CD4-positive, CD25-positive, alpha-beta regulatory T cell (primary cell): ENCODE results near the gene UCN2. TPM values are rescaled to one million over a fixed set of nuclear protein-coding genes. Genes with fewer than 3 reads are reported as not detected.

Experiments used
- ATAC-seq, 2 donors: fragments of 150-1000 bp; cut with Tn5 transposase; one replicate each; pipeline ENCODE4 v1.10.0; 2021; ENCODE audit warnings: low read depth in 2 of 2, moderate number of reproducible peaks in 2 of 2, moderate library complexity in 1 of 2
- DNase-seq, 3 donors: peaks; one replicate each; pipeline versions ENCODE4 v3.0.0 to v3.0.0-alpha.2; 2012 to 2022; ENCODE audit warnings: mixed read lengths in 1 of 3
- H3K27ac ChIP-seq: one replicate; pipeline ENCODE4 v1.7.0; 2013; ENCODE audit warnings: mild to moderate bottlenecking, low read length; ENCODE audit not compliant: insufficient read depth, poor library complexity, severe bottlenecking
- H3K27me3 ChIP-seq: one replicate; pipeline ENCODE4 v1.7.0; 2013; ENCODE audit warnings: low read length; ENCODE audit not compliant: control insufficient read depth, insufficient read depth
- H3K36me3 ChIP-seq: one replicate; pipeline ENCODE4 v1.7.0; 2013; ENCODE audit warnings: mild to moderate bottlenecking, low read length, moderate library complexity; ENCODE audit not compliant: control insufficient read depth, insufficient read depth
- H3K4me1 ChIP-seq: 2 replicates; pipeline ENCODE4 v1.7.0; 2013; ENCODE audit warnings: mild to moderate bottlenecking, low read length; ENCODE audit not compliant: insufficient read depth, control insufficient read depth, poor library complexity, severe bottlenecking
- H3K4me3 ChIP-seq: one replicate; pipeline ENCODE4 v1.7.0; 2013; ENCODE audit warnings: low read depth, mild to moderate bottlenecking, low read length, moderate library complexity
- H3K9me3 ChIP-seq, 2 experiments: 1 replicate in 1 of 2; 2 replicates in 1 of 2; pipeline ENCODE4 v1.7.0; 2013; ENCODE audit warnings: low read length in 2 of 2, mild to moderate bottlenecking in 1 of 2, moderate library complexity in 1 of 2; ENCODE audit not compliant: control insufficient read depth in 2 of 2
- H3K27ac Mint-ChIP-seq, 3 donors: one replicate each; pipeline ENCODE4 v1.8.0; 2020 to 2022; ENCODE audit warnings: mild to moderate bottlenecking in 3 of 3, mixed read lengths in 3 of 3, moderate library complexity in 2 of 3
- H3K27me3 Mint-ChIP-seq: one replicate; pipeline ENCODE4 v1.8.0; 2022; ENCODE audit warnings: mild to moderate bottlenecking, mixed read lengths
- H3K36me3 Mint-ChIP-seq: one replicate; pipeline ENCODE4 v1.8.0; 2020; ENCODE audit warnings: mixed read lengths
- H3K4me1 Mint-ChIP-seq, 4 donors: one replicate each; pipeline ENCODE4 v1.8.0; 2020 to 2022; ENCODE audit warnings: mixed read lengths in 4 of 4, mild to moderate bottlenecking in 1 of 4
- H3K4me3 Mint-ChIP-seq, 4 donors: one replicate each; pipeline ENCODE4 v1.8.0; 2020 to 2022; ENCODE audit warnings: mild to moderate bottlenecking in 4 of 4, mixed read lengths in 4 of 4, moderate library complexity in 3 of 4
- H3K9me3 Mint-ChIP-seq, 7 donors: one replicate each; pipeline ENCODE4 v1.8.0; 2020 to 2022; ENCODE audit warnings: mixed read lengths in 7 of 7, mild to moderate bottlenecking in 3 of 7, moderate library complexity in 2 of 7
- polyA plus RNA-seq, 4 donors: library from polyadenylated mRNA; unstranded; fragments of 300-500 nt; fragmentation: Illumina TruSeq; gene quantifications; one replicate each; pipeline ENCODE4 v1.2.3, GENCODE V29; 2021
- total RNA-seq: library from RNA; stranded (reverse); gene quantifications from one replicate; pipeline ENCODE4 v1.2.3, GENCODE V29; 2022

The UCN2 gene
- total and polyA plus RNA-seq, 5 donors from 2014 or later, result not detected

DNA sequence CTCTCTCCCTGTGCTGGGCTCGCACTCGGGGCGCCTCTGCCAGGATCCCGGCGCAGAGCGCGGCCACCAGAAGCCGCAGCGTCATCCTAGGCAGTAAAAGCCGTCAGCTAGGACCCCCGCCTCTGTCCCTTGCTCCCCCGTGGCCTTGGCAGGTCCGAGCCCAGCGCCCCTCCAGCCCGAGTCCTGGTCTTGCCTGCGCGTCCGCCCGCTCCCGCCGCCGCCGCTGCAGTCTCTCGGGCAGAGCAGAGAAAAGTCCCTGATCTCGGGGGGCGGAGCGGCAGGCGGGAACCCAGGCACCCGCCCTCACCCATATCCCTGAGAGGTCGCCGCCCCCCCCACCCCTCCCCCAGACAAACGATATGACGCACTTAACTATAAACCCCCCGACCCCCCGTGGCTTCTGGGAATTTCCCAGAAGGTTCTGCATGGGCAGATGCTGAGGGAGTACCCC is 31.5 kb upstream of the UCN2 start, which contains the start of gene COL7A1:
COL7A1 (minus strand) TSS at position 255 of the 451 bp plus-strand sequence; CDS start at position 85, 170 bp downstream.
- DNase-seq, result no peak
- no peak for ATAC-seq
- no peaks in the 10 kb centered on the region for H3K9me3 ChIP-seq
- H3K9me3 Mint-ChIP-seq, result peaks cover 0 to 2% (median 0%) of the 10 kb centered on the region in 7 donors
- H3K27ac Mint-ChIP-seq, result peak within 1 kb of the TSS in 1 of 3 donors; percentile 60
- H3K27ac ChIP-seq, result no peak within 1 kb of the TSS
- peaks cover 0 to 16% (median under 1%) of the 10 kb centered on the region in 4 donors for H3K4me1 Mint-ChIP-seq
- peaks cover 19% of the 10 kb centered on the region for H3K27me3 Mint-ChIP-seq
- peaks cover 5% of the 10 kb centered on the region for H3K4me1 ChIP-seq
- H3K4me3 ChIP-seq, result no peak within 1 kb of the TSS
- H3K27me3 ChIP-seq, result no peaks in the 10 kb centered on the region
- H3K36me3 Mint-ChIP-seq, result peaks cover 10% of the 10 kb centered on the region
- peaks cover 10% of the 10 kb centered on the region for H3K36me3 ChIP-seq
- H3K4me3 Mint-ChIP-seq, result no peak within 1 kb of the TSS

- H3K27ac ChIP-seq, result no peak overlapping the region
- DNase-seq, result no peak
- H3K27me3 ChIP-seq, result no peaks in the 10 kb centered on the region
- peaks cover 5% of the 10 kb centered on the region for H3K36me3 ChIP-seq
- peaks cover 24% of the 10 kb centered on the region for H3K27me3 Mint-ChIP-seq
- no peak overlapping the region for H3K4me3 Mint-ChIP-seq
- peak overlapping the region in 1 of 3 donors; percentile 60 for H3K27ac Mint-ChIP-seq
- H3K9me3 Mint-ChIP-seq, result peaks cover 0 to 2% (median 0%) of the 10 kb centered on the region in 7 donors
- no peak overlapping the region for H3K4me3 ChIP-seq
- H3K4me1 Mint-ChIP-seq, result peaks cover 0 to 16% (median under 1%) of the 10 kb centered on the region in 4 donors
- ATAC-seq, result no peak
- peaks cover 10% of the 10 kb centered on the region for H3K36me3 Mint-ChIP-seq
- H3K9me3 ChIP-seq, result no peaks in the 10 kb centered on the region
- H3K4me1 ChIP-seq, result peaks cover 5% of the 10 kb centered on the region
These were observed 31.0 kb upstream of the UCN2 start for GRCh38 chr3:48594417-48595049.

GRCh38 chr3:48593337-48593736 is 29.8 kb upstream of the UCN2 start:
- Histone ChIP-seq H3K9me3 (no peaks in the 10 kb centered on the region), H3K4me1 (peaks cover 5% of the 10 kb centered on the region), H3K36me3 (no peaks in the 10 kb centered on the region), H3K4me3 (no peak overlapping the region), H3K27me3 (no peaks in the 10 kb centered on the region), H3K27ac (no peak overlapping the region)
- Mint-ChIP-seq H3K4me1 (peaks cover 0 to 16% (median under 1%) of the 10 kb centered on the region in 4 donors), H3K9me3 (peaks cover 0 to 2% (median 0%) of the 10 kb centered on the region in 7 donors), H3K27ac (no peak overlapping the region), H3K4me3 (no peak overlapping the region), H3K36me3 (no peaks in the 10 kb centered on the region), H3K27me3 (peaks cover 31% of the 10 kb centered on the region)
- ATAC-seq, result no peak
- no peak for DNase-seq

- no peak overlapping the region for H3K4me3 Mint-ChIP-seq
- Histone ChIP-seq H3K36me3 (no peaks in the 10 kb centered on the region), H3K4me3 (no peak overlapping the region), H3K4me1 (peaks cover 5% of the 10 kb centered on the region), H3K27ac (no peak overlapping the region), H3K27me3 (no peaks in the 10 kb centered on the region), H3K9me3 (no peaks in the 10 kb centered on the region)
- no peak for DNase-seq
- H3K27ac Mint-ChIP-seq, result no peak overlapping the region
- no peak for ATAC-seq
- no peaks in the 10 kb centered on the region for H3K36me3 Mint-ChIP-seq
- H3K4me1 Mint-ChIP-seq, result peaks cover 0 to 16% (median under 1%) of the 10 kb centered on the region in 4 donors
- peaks cover 0 to 2% (median 0%) of the 10 kb centered on the region in 7 donors for H3K9me3 Mint-ChIP-seq
- H3K27me3 Mint-ChIP-seq, result peaks cover 32% of the 10 kb centered on the region
These were observed 29.0 kb upstream of the UCN2 start for GRCh38 chr3:48592519-48593087.

GRCh38 chr3:48591886-48592518 is 28.4 kb upstream of the UCN2 start:
- Mint-ChIP-seq H3K4me3 (no peak overlapping the region), H3K9me3 (peaks cover 0 to 2% (median 0%) of the 10 kb centered on the region in 7 donors), H3K36me3 (no peaks in the 10 kb centered on the region), H3K27ac (no peak overlapping the region), H3K27me3 (peaks cover 38% of the 10 kb centered on the region), H3K4me1 (peaks cover 0 to 14% (median 0%) of the 10 kb centered on the region in 4 donors)
- Histone ChIP-seq H3K4me1 (peaks cover 5% of the 10 kb centered on the region), H3K27ac (no peak overlapping the region), H3K27me3 (no peaks in the 10 kb centered on the region), H3K36me3 (no peaks in the 10 kb centered on the region), H3K9me3 (no peaks in the 10 kb centered on the region), H3K4me3 (no peak overlapping the region)
- ATAC-seq (no peak), DNase-seq (no peak)

DNA sequence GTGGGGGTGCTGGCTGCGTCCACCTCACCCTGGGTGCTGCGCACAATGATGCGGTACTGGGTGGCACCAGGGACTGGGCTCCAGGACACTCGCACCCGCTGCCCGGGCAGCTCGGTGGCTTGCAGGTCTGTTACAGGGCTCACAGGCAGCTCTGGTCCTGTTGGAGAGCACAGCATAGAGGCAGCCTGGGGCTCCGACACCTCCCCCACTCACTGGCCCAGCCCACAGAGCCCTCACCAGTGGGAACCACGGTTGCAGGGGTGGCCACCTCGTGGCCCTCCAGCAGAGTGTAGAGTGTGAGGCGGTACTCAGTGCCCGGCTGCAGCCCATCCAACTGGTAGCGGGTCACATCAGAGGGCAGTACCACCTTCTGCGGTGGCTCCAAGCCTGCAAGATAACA is 27.9 kb upstream of the UCN2 start:
- Mint-ChIP-seq H3K27me3 (peaks cover 40% of the 10 kb centered on the region), H3K27ac (no peak overlapping the region), H3K9me3 (peaks cover 0 to 2% (median 0%) of the 10 kb centered on the region in 7 donors), H3K4me3 (no peak overlapping the region), H3K36me3 (no peaks in the 10 kb centered on the region), H3K4me1 (peaks cover 0 to 14% (median 0%) of the 10 kb centered on the region in 4 donors)
- Histone ChIP-seq H3K36me3 (no peaks in the 10 kb centered on the region), H3K4me1 (peaks cover 5% of the 10 kb centered on the region), H3K9me3 (no peaks in the 10 kb centered on the region), H3K4me3 (no peak overlapping the region), H3K27me3 (no peaks in the 10 kb centered on the region), H3K27ac (no peak overlapping the region)
- no peak for ATAC-seq
- DNase-seq, result no peak

DNA sequence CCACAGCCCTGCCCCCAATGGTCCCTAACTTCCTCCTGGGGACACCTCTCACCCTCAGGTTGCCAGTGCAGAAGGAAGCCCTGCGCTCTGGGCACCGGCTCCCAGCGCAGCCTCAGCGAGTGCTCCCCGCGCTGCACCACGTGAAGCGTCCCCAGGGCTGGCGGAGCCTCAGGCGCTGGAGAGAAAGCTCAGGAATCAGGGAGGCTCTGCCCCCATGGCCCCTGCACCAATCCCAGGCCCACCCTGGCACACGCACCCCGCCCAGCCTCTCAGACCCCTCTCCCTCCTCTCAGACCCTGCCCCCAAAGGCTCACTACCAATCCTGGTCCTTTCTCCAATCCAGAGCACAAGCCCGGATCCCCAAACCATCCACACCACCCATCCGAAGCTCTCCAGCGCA is 24.6 kb upstream of the UCN2 start:
- Mint-ChIP-seq H3K9me3 (no peaks in the 10 kb centered on the region), H3K27ac (no peak overlapping the region), H3K4me1 (peaks cover 0 to 3% (median 0%) of the 10 kb centered on the region in 4 donors), H3K27me3 (peaks cover 28% of the 10 kb centered on the region), H3K4me3 (no peak overlapping the region), H3K36me3 (no peaks in the 10 kb centered on the region)
- no peak for DNase-seq
- no peak for ATAC-seq
- Histone ChIP-seq H3K36me3 (no peaks in the 10 kb centered on the region), H3K27me3 (no peaks in the 10 kb centered on the region), H3K27ac (no peak overlapping the region), H3K9me3 (no peaks in the 10 kb centered on the region), H3K4me3 (no peak overlapping the region), H3K4me1 (no peaks in the 10 kb centered on the region)
